ENCODE measurements around the gene AGER. TPM values are rescaled to one million over a fixed set of nuclear protein-coding genes. Genes with fewer than 3 reads are reported as not detected.

Gene AGER
- total and polyA plus RNA-seq, 9 of the 15 experiments (the other 6 are each of a cell fraction or from before 2014, with no cell fraction given): 1.2 to 11.5 (median 4.1) TPM

GRCh38 chr6:32220021-32220420 is 36.0 kb upstream of the AGER start:
- no peaks in the 10 kb centered on the region for H3K9me3 ChIP-seq (replicated peaks; ENCODE audit: control insufficient read depth, insufficient read depth, low read depth, low read length)
- H3K79me2 ChIP-seq (ENCODE audit: control insufficient read depth, insufficient read depth, low read length): no peaks in the 10 kb centered on the region
- intact Hi-C loops (cut with micrococcal nuclease) (no loop called here), in situ Hi-C loops (cut with MboI) (no loop called here)
- FAIRE-seq: no peak
- CTCF ChIA-PET (ENCODE audit: low intra/inter-chr PET ratio): no interaction called here
- BruUV-seq (replicated peaks): no TSS peak
- no peak for ATAC-seq
- H3K4me3 ChIP-seq: no peak overlapping the region
- no peak overlapping the region for H3K9ac ChIP-seq (ENCODE audit: insufficient read depth in 1 of 2, low read depth in 2 of 2, low read length in 2 of 2)
- WGBS (ENCODE audit: insufficient coverage, low coverage, missing lambda C conversion rate): 3% methylated on average over 4 of the region's 4 CpGs
- no peaks in the 10 kb centered on the region; the same call in none of the 2 replicates for H4K20me1 ChIP-seq (replicated peaks; ENCODE audit: control insufficient read depth, insufficient read depth, low read length)
- H3K27ac ChIP-seq (ENCODE audit: extremely low read depth, low read depth, low read length): no peak overlapping the region
- POLR2A ChIA-PET: interaction anchor here (0.6 to 1.1 kb wide), 2 partner anchors 11 to 32 kb away, joined by 3 to 4 read pairs; no protein-coding TSS in a partner anchor
- peaks cover 8 to 16% of the 10 kb centered on the region in 2 experiments; a peak in 4 of 5 replicates for H3K4me1 ChIP-seq (replicated peaks in 1 of 2; ENCODE audit: control insufficient read depth in 2 of 2, insufficient read depth in 2 of 2, low read length in 2 of 2)
- H2AFZ ChIP-seq (ENCODE audit: low read depth, low read length): no peak overlapping the region
- H3K27me3 ChIP-seq (ENCODE audit: control insufficient read depth in 2 of 2, insufficient read depth in 2 of 2, low read length in 2 of 2): peaks cover 26 to 59% of the 10 kb centered on the region in 2 experiments; a peak in 4 of 5 replicates
- no peaks in the 10 kb centered on the region for H3K9me1 ChIP-seq (ENCODE audit: control insufficient read depth, insufficient read depth, low read length)
- no peak overlapping the region for H3K4me2 ChIP-seq (ENCODE audit: insufficient read depth, low read length)
- DNase-seq (ENCODE audit: extremely low read depth in 1 of 4, low spot score in 3 of 4): no peak
- no peaks in the 10 kb centered on the region for H3K36me3 ChIP-seq (ENCODE audit: control insufficient read depth, insufficient read depth, low read length)
- TF ChIP-seq CTCF (IDR thresholded peaks at IDR 0.05 in 2 of 3, conservative IDR thresholded peaks at IDR 0.05 in 1 of 3; ENCODE audit: insufficient read depth in 2 of 3, low read depth in 1 of 3, low read length in 3 of 3): no peak
- no peak for TF ChIP-seq SMAD4 (CRISPR knock-in tag; conservative IDR thresholded peaks at IDR 0.05)
- TF ChIP-seq KHSRP (IDR thresholded peaks at IDR 0.05): no peak
- TF ChIP-seq ZNF395 (CRISPR knock-in tag; IDR thresholded peaks at IDR 0.05): no peak
- no peak for TF ChIP-seq MCM5 (IDR thresholded peaks at IDR 0.05; ENCODE audit: low read depth)
- TF ChIP-seq HINFP (tag; conservative IDR thresholded peaks at IDR 0.05; ENCODE audit: low read depth): no peak
- TF ChIP-seq HMGXB4 (CRISPR knock-in tag; IDR thresholded peaks at IDR 0.05): no peak
- TF ChIP-seq ZFP30 (CRISPR knock-in tag; IDR thresholded peaks at IDR 0.05; ENCODE audit: borderline replicate concordance): no peak
- TF ChIP-seq ZNF165 (CRISPR knock-in tag; IDR thresholded peaks at IDR 0.05; ENCODE audit: borderline replicate concordance): no peak
- no peak for TF ChIP-seq ZBTB12 (CRISPR knock-in tag; IDR thresholded peaks at IDR 0.05)
- no peak for TF ChIP-seq FOXJ2 (tag; IDR thresholded peaks at IDR 0.05)
- TF ChIP-seq ZNF146 (CRISPR knock-in tag; IDR thresholded peaks at IDR 0.05; ENCODE audit: unreplicated experiment): no peak
- no peak for TF ChIP-seq VEZF1 (CRISPR knock-in tag; IDR thresholded peaks at IDR 0.05)
